SK-N-MC (cell line): ENCODE measurements around the gene EXD3.
"Not testable (repeated sequence)": the region's sequence is repeated elsewhere in the genome, so short reads cannot be mapped to it uniquely, and the experiment has no call there.

Experiments used
- EZH2 ChIP-seq: fragments of 200-600 bp; sonication (generic); IDR thresholded peaks from one replicate; pipeline ENCODE4 v1.6.1; 2017; ENCODE audit warnings: antibody characterized with exemption
- POLR2AphosphoS5 ChIP-seq: IDR thresholded peaks from 2 replicates; pipeline ENCODE4 v1.6.1; 2012; ENCODE audit warnings: mild to moderate bottlenecking, low read depth, low read length, borderline replicate concordance

DNA sequence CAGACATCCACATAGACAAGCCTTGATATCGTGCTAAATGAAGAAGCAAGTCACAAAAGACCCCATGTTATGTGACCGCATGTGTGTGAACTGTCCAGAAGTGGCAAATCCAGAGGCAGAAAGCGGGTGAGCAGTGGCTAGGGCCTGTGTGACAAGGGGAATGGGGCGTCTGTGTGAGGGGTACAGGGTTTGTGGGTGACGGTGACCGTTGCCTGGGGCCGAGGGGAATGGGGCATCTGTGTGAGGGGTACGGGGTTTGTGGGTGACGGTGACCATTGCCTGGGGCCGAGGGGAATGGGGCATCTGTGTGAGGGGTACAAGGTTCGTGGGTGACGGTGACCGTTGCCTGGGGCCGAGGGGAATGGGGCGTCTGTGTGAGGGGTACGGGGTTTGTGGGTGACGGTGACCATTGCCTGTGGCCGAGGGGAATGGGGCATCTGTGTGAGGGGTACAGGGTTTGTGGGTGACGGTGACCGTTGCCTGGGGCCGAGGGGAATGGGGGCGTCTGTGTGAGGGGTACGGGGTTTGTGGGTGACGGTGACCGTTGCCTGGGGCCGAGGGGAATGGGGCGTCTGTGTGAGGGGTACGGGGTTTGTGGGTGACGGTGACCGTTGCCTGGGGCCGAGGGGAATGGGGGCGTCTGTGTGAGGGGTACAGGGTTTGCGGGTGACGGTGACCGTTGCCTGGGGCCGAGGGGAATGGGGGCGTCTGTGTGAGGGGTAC is 44.1 kb downstream of the EXD3 start:
- TF ChIP-seq EZH2, POLR2AphosphoS5: not testable (repeated sequence)
